HG03175 (cell line): ENCODE data around the gene PARP6.
"Not testable (repeated sequence)": the region's sequence is repeated elsewhere in the genome, so short reads cannot be mapped to it uniquely, and the experiment has no call there.

ENCODE experiments used
- ATAC-seq: cut with Tn5 transposase; IDR thresholded peaks from one replicate; pipeline ENCODE4 v1.9.1; 2021; ENCODE audit warnings: mild to moderate bottlenecking, moderate library complexity; ENCODE audit not compliant: unreplicated experiment

Gene PARP6

GRCh38 chr15:72281713-72282112 is 9.4 kb upstream of the PARP6 start:
- ATAC-seq: no peak

GRCh38 chr15:72280751-72281150 is 8.4 kb upstream of the PARP6 start:
- no peak for ATAC-seq

GRCh38 chr15:72278737-72279136 is 6.4 kb upstream of the PARP6 start:
- no peak for ATAC-seq

- ATAC-seq: no peak
Observed at GRCh38 chr15:72276326-72276700, 4.0 kb upstream of the PARP6 start.

GRCh38 chr15:72275635-72276325 is 3.4 kb upstream of the PARP6 start:
- ATAC-seq: not testable (repeated sequence)

- ATAC-seq: no peak
Observed at GRCh38 chr15:72272997-72273352, 621 bp upstream of the PARP6 start.

- peak; percentile 8 for ATAC-seq
Observed at GRCh38 chr15:72271895-72272212, 500 bp downstream of the PARP6 start.

GRCh38 chr15:72271221-72271620 is 1.1 kb downstream of the PARP6 start:
- no peak for ATAC-seq

GRCh38 chr15:72269739-72270138 is 2.6 kb downstream of the PARP6 start:
- ATAC-seq: no peak

- ATAC-seq: no peak
Observed at GRCh38 chr15:72265031-72265430, 7.3 kb downstream of the PARP6 start.

GRCh38 chr15:72252663-72253299 is 19.6 kb downstream of the PARP6 start:
- no peak for ATAC-seq

- no peak for ATAC-seq
Observed at GRCh38 chr15:72249142-72249810, 23.1 kb downstream of the PARP6 start.

GRCh38 chr15:72248514-72248913 is 23.8 kb downstream of the PARP6 start:
- ATAC-seq: no peak

GRCh38 chr15:72242775-72243370 is 29.5 kb downstream of the PARP6 start:
- no peak for ATAC-seq

- no peak for ATAC-seq
Observed at GRCh38 chr15:72239652-72240051, 32.7 kb downstream of the PARP6 start.

- no peak for ATAC-seq
Observed at GRCh38 chr15:72238586-72238985, 33.8 kb downstream of the PARP6 start.

- no peak for ATAC-seq
Observed at GRCh38 chr15:72237853-72238224, 34.5 kb downstream of the PARP6 start.

- ATAC-seq: no peak
Observed at GRCh38 chr15:72237029-72237852, 35.1 kb downstream of the PARP6 start.

GRCh38 chr15:72236381-72237003 is 35.9 kb downstream of the PARP6 start:
- ATAC-seq: no peak

GRCh38 chr15:72235298-72235697 is 37.1 kb downstream of the PARP6 start:
- no peak for ATAC-seq

GRCh38 chr15:72233769-72234168 is 38.6 kb downstream of the PARP6 start:
- ATAC-seq: no peak
